ENCODE measurements around the gene RPS6KA2.

Gene RPS6KA2

GRCh38 chr6:166477647-166478365 is 149.2 kb downstream of the RPS6KA2 start:
- Histone ChIP-seq H2BK12ac (ENCODE audit: low read length) (no peak overlapping the region), H3K4ac (ENCODE audit: low read depth, low read length) (no peak overlapping the region), H3K4me2 (ENCODE audit: low read length) (no peak overlapping the region), H3K9ac (ENCODE audit: low read length) (no peak overlapping the region), H2BK120ac (ENCODE audit: insufficient read depth, low read length, poor library complexity) (no peak overlapping the region), H4K8ac (ENCODE audit: low read depth, low read length) (no peak overlapping the region), H2AFZ (ENCODE audit: insufficient read depth, low read length, poor library complexity) (no peak overlapping the region), H4K12ac (ENCODE audit: low read depth, low read length) (no peak overlapping the region), H3K23ac (ENCODE audit: low read length) (no peak overlapping the region), H2AK5ac (ENCODE audit: low read length) (no peak overlapping the region), H2BK5ac (ENCODE audit: low read depth, low read length, poor library complexity) (no peak overlapping the region), H3K27me3 (ENCODE audit: insufficient read depth, low read length) (no peaks in the 10 kb centered on the region), H3K36me3 (ENCODE audit: control insufficient read depth in 1 of 2, insufficient read depth in 2 of 2, low read length in 2 of 2) (peaks cover 5% of the 10 kb centered on the region in 2 experiments), H3K27ac (ENCODE audit: low read depth, low read length) (no peak overlapping the region), H3K18ac (ENCODE audit: low read length) (no peak overlapping the region), H3K9me3 (ENCODE audit: insufficient read depth, low read depth, low read length) (peaks cover 5% of the 10 kb centered on the region), H3K4me1 (ENCODE audit: control insufficient read depth in 1 of 2, insufficient read depth in 2 of 2, low read length in 2 of 2) (peaks cover 3 to 5% of the 10 kb centered on the region in 2 experiments), H3K79me1 (ENCODE audit: low read length) (no peaks in the 10 kb centered on the region), H3K79me2 (ENCODE audit: control insufficient read depth, insufficient read depth, low read length, poor library complexity) (no peaks in the 10 kb centered on the region), H3K4me3 (ENCODE audit: low read depth, low read length) (peak overlapping the region; percentile 34), H4K91ac (ENCODE audit: low read depth, low read length) (no peak overlapping the region), H3K14ac (ENCODE audit: low read length) (no peak overlapping the region)
- no CpG with 5 or more reads among the region's 21 CpGs for WGBS (ENCODE audit: extremely low coverage, insufficient coverage, insufficient read length)
- no peak for DNase-seq

GRCh38 chr6:166476634-166477215 is 150.3 kb downstream of the RPS6KA2 start:
- peaks cover 5% of the 10 kb centered on the region for H3K9me3 ChIP-seq (ENCODE audit: insufficient read depth, low read depth, low read length)
- no peak for DNase-seq
- no peak overlapping the region for H3K4ac ChIP-seq (ENCODE audit: low read depth, low read length)
- no peak overlapping the region for H3K23ac ChIP-seq (ENCODE audit: low read length)
- H3K27ac ChIP-seq (ENCODE audit: low read depth, low read length): no peak overlapping the region
- H2BK5ac ChIP-seq (ENCODE audit: low read depth, low read length, poor library complexity): no peak overlapping the region
- no peak overlapping the region for H3K4me2 ChIP-seq (ENCODE audit: low read length)
- H3K4me3 ChIP-seq (ENCODE audit: low read depth, low read length): no peak overlapping the region
- no peak overlapping the region for H3K9ac ChIP-seq (ENCODE audit: low read length)
- no peaks in the 10 kb centered on the region for H3K79me2 ChIP-seq (ENCODE audit: control insufficient read depth, insufficient read depth, low read length, poor library complexity)
- H2AFZ ChIP-seq (ENCODE audit: insufficient read depth, low read length, poor library complexity): no peak overlapping the region
- peaks cover 3% of the 10 kb centered on the region in 2 experiments for H3K4me1 ChIP-seq (ENCODE audit: control insufficient read depth in 1 of 2, insufficient read depth in 2 of 2, low read length in 2 of 2)
- no peak overlapping the region for H3K18ac ChIP-seq (ENCODE audit: low read length)
- no peaks in the 10 kb centered on the region for H3K27me3 ChIP-seq (ENCODE audit: insufficient read depth, low read length)
- H2AK5ac ChIP-seq (ENCODE audit: low read length): no peak overlapping the region
- H3K36me3 ChIP-seq (ENCODE audit: control insufficient read depth in 1 of 2, insufficient read depth in 2 of 2, low read length in 2 of 2): peaks cover 5% of the 10 kb centered on the region in 2 experiments
- no peak overlapping the region for H4K12ac ChIP-seq (ENCODE audit: low read depth, low read length)
- H4K91ac ChIP-seq (ENCODE audit: low read depth, low read length): no peak overlapping the region
- no peaks in the 10 kb centered on the region for H3K79me1 ChIP-seq (ENCODE audit: low read length)
- H3K14ac ChIP-seq (ENCODE audit: low read length): no peak overlapping the region
- no peak overlapping the region for H4K8ac ChIP-seq (ENCODE audit: low read depth, low read length)
- no peak overlapping the region for H2BK12ac ChIP-seq (ENCODE audit: low read length)
- no CpG with 5 or more reads among the region's 15 CpGs for WGBS (ENCODE audit: extremely low coverage, insufficient coverage, insufficient read length)
- no peak overlapping the region for H2BK120ac ChIP-seq (ENCODE audit: insufficient read depth, low read length, poor library complexity)

GRCh38 chr6:166476061-166476591 is 150.9 kb downstream of the RPS6KA2 start:
- Histone ChIP-seq H3K79me2 (ENCODE audit: control insufficient read depth, insufficient read depth, low read length, poor library complexity) (no peaks in the 10 kb centered on the region), H3K23ac (ENCODE audit: low read length) (no peak overlapping the region), H2BK12ac (ENCODE audit: low read length) (no peak overlapping the region), H2BK120ac (ENCODE audit: insufficient read depth, low read length, poor library complexity) (no peak overlapping the region), H2AK5ac (ENCODE audit: low read length) (no peak overlapping the region), H4K91ac (ENCODE audit: low read depth, low read length) (no peak overlapping the region), H3K14ac (ENCODE audit: low read length) (no peak overlapping the region), H3K9me3 (ENCODE audit: insufficient read depth, low read depth, low read length) (peaks cover 5% of the 10 kb centered on the region), H4K12ac (ENCODE audit: low read depth, low read length) (no peak overlapping the region), H3K27ac (ENCODE audit: low read depth, low read length) (no peak overlapping the region), H3K4me1 (ENCODE audit: control insufficient read depth in 1 of 2, insufficient read depth in 2 of 2, low read length in 2 of 2) (peaks cover 6% of the 10 kb centered on the region in 2 experiments), H3K4me2 (ENCODE audit: low read length) (no peak overlapping the region), H3K9ac (ENCODE audit: low read length) (no peak overlapping the region), H3K36me3 (ENCODE audit: control insufficient read depth in 1 of 2, insufficient read depth in 2 of 2, low read length in 2 of 2) (peaks cover 5% of the 10 kb centered on the region in 2 experiments), H2BK5ac (ENCODE audit: low read depth, low read length, poor library complexity) (no peak overlapping the region), H2AFZ (ENCODE audit: insufficient read depth, low read length, poor library complexity) (no peak overlapping the region), H3K18ac (ENCODE audit: low read length) (no peak overlapping the region), H3K27me3 (ENCODE audit: insufficient read depth, low read length) (no peaks in the 10 kb centered on the region), H3K4ac (ENCODE audit: low read depth, low read length) (no peak overlapping the region), H4K8ac (ENCODE audit: low read depth, low read length) (no peak overlapping the region), H3K79me1 (ENCODE audit: low read length) (no peaks in the 10 kb centered on the region), H3K4me3 (ENCODE audit: low read depth, low read length) (no peak overlapping the region)
- WGBS (ENCODE audit: extremely low coverage, insufficient coverage, insufficient read length): no CpG with 5 or more reads among the region's 14 CpGs
- no peak for DNase-seq

GRCh38 chr6:166474721-166475565 is 152.1 kb downstream of the RPS6KA2 start:
- no peak overlapping the region for H3K14ac ChIP-seq (ENCODE audit: low read length)
- H4K12ac ChIP-seq (ENCODE audit: low read depth, low read length): no peak overlapping the region
- H3K4me1 ChIP-seq (ENCODE audit: control insufficient read depth in 1 of 2, insufficient read depth in 2 of 2, low read length in 2 of 2): peaks cover 6 to 13% of the 10 kb centered on the region in 2 experiments
- H3K79me2 ChIP-seq (ENCODE audit: control insufficient read depth, insufficient read depth, low read length, poor library complexity): no peaks in the 10 kb centered on the region
- no peak overlapping the region for H4K8ac ChIP-seq (ENCODE audit: low read depth, low read length)
- no peak overlapping the region for H3K4me2 ChIP-seq (ENCODE audit: low read length)
- H2BK12ac ChIP-seq (ENCODE audit: low read length): no peak overlapping the region
- H3K4ac ChIP-seq (ENCODE audit: low read depth, low read length): no peak overlapping the region
- H3K9me3 ChIP-seq (ENCODE audit: insufficient read depth, low read depth, low read length): peaks cover 5% of the 10 kb centered on the region
- H2AFZ ChIP-seq (ENCODE audit: insufficient read depth, low read length, poor library complexity): no peak overlapping the region
- no peak overlapping the region for H2AK5ac ChIP-seq (ENCODE audit: low read length)
- H3K4me3 ChIP-seq (ENCODE audit: low read depth, low read length): no peak overlapping the region
- H4K91ac ChIP-seq (ENCODE audit: low read depth, low read length): no peak overlapping the region
- no peak overlapping the region for H3K9ac ChIP-seq (ENCODE audit: low read length)
- H2BK5ac ChIP-seq (ENCODE audit: low read depth, low read length, poor library complexity): no peak overlapping the region
- H3K79me1 ChIP-seq (ENCODE audit: low read length): no peaks in the 10 kb centered on the region
- no peak overlapping the region for H3K18ac ChIP-seq (ENCODE audit: low read length)
- H3K27me3 ChIP-seq (ENCODE audit: insufficient read depth, low read length): no peaks in the 10 kb centered on the region
- H3K23ac ChIP-seq (ENCODE audit: low read length): no peak overlapping the region
- H3K36me3 ChIP-seq (ENCODE audit: control insufficient read depth in 1 of 2, insufficient read depth in 2 of 2, low read length in 2 of 2): peaks cover 5% of the 10 kb centered on the region in 2 experiments
- no peak overlapping the region for H2BK120ac ChIP-seq (ENCODE audit: insufficient read depth, low read length, poor library complexity)
- WGBS (ENCODE audit: extremely low coverage, insufficient coverage, insufficient read length): no CpG with 5 or more reads among the region's 26 CpGs
- no peak for DNase-seq
- no peak overlapping the region for H3K27ac ChIP-seq (ENCODE audit: low read depth, low read length)
